B cell (primary cell): ENCODE data around the gene ZBED1.

Source experiments
- CTCF ChIP-seq: fragments of 200-600 bp; IDR thresholded peaks from one replicate; pipeline ENCODE4 v1.8.0; 2022; ENCODE audit warnings: antibody characterized with exemption, mild to moderate bottlenecking
- EZH2 ChIP-seq: IDR thresholded peaks from 2 replicates; pipeline ENCODE4 v1.6.1; 2012; ENCODE audit warnings: borderline replicate concordance, low read depth, mild to moderate bottlenecking, moderate library complexity, low read length; ENCODE audit not compliant: insufficient read depth, poor library complexity, severe bottlenecking

DNA sequence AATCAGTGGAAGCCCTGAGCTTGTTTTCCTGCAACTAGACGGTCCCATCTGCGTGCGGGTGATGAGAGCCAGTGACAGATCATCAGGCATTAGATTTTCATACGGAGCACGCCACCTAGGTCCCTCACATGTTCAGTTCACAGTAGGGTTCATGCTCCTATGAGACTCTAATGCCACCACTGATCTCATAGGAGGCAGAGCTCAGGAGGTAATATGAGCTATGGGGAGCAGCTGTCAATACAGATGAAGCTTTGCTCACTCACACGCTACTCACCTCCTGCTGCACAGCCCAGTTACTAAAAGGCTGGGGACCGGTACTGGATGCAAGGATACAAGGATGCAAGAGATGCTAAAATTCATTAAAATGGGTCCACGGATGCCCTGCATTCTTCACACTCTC is 61.2 kb downstream of the ZBED1 start:
- TF ChIP-seq CTCF = no peak
- no peak for TF ChIP-seq EZH2
